Measurements from ENCODE around the gene SRGAP1.
"Not testable (repeated sequence)": the region's sequence is repeated elsewhere in the genome, so short reads cannot be mapped to it uniquely, and the experiment has no call there.

Gene SRGAP1

DNA sequence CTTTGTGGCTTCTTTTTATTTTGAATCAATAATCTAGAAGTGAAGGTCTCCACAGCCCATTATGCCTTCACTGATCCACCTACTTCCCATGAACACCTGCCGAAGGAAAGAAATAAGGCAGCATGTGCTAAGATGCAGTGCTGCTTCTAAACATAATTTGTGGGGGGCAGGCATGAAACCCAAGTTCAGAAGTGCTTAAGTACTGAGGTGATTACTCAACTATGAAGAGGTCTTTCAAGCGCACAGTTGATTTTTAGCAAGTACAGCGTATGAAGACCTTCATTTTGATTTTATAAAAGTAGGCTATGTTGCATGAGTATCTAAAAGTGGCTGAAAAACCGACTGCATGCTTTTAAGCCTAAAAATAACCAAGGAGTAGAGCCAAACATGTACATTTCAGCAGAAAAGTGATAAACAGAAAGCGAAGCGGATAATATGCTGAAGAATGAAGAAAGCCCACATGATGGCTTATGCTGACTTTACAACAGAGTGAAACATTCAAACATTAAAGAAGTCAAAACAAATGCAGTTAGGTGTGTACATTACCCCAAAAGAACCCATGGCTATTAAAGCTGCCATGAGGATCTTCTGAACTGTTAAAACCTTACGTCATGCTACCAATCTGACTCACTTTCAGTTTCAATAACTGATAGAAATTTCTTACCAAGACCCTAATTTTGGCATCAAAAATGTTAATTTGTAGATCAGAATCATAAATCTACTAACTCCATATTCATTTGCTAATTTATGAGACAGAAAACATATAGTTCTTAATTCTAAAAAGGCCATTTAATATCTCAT lies 348.3 kb downstream of the SRGAP1 start:
- H3K36me3 ChIP-seq (replicated peaks): no peaks in the 10 kb centered on the region
- H3K27me3 ChIP-seq (replicated peaks): no peaks in the 10 kb centered on the region
- TF ChIP-seq CTCF (IDR thresholded peaks at IDR 0.05; ENCODE audit: low read depth, low read length, missing control alignments): no peak
- no peak overlapping the region for H3K4me3 ChIP-seq (ENCODE audit: low read depth, low read length)
- H3K27ac ChIP-seq: no peak overlapping the region
- in situ Hi-C loops (cut with HindIII; ENCODE audit: low pct_ligation_motif_present, low sequenced_read_pairs): no loop called here
- DNase-seq: no peak

DNA sequence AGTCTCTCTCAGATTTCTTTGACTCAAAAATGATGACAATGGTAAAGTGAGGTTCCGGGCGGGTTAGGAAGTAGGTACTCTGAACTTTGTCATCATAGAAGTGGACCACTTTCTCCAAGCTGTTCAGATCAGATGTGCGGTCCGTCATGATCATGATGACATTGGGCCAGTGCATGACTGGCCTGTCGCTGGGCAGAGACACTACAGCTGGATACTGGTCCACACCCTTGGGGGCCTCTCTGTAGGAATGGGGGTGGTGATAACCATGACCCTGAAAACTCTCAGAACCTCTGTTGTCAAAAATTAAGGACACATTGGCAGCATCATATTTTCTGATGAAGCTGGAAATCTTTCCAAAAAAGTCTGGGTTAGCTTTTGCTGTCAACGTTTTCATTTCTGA lies 349.4 kb downstream of the SRGAP1 start:
- H3K27ac ChIP-seq: no peak overlapping the region
- H3K4me3 ChIP-seq (ENCODE audit: low read depth, low read length): no peak overlapping the region
- TF ChIP-seq CTCF (IDR thresholded peaks at IDR 0.05; ENCODE audit: low read depth, low read length, missing control alignments): no peak
- in situ Hi-C loops (cut with HindIII; ENCODE audit: low pct_ligation_motif_present, low sequenced_read_pairs): no loop called here
- no peaks in the 10 kb centered on the region for H3K27me3 ChIP-seq (replicated peaks)
- DNase-seq: no peak
- H3K36me3 ChIP-seq (replicated peaks): no peaks in the 10 kb centered on the region

DNA sequence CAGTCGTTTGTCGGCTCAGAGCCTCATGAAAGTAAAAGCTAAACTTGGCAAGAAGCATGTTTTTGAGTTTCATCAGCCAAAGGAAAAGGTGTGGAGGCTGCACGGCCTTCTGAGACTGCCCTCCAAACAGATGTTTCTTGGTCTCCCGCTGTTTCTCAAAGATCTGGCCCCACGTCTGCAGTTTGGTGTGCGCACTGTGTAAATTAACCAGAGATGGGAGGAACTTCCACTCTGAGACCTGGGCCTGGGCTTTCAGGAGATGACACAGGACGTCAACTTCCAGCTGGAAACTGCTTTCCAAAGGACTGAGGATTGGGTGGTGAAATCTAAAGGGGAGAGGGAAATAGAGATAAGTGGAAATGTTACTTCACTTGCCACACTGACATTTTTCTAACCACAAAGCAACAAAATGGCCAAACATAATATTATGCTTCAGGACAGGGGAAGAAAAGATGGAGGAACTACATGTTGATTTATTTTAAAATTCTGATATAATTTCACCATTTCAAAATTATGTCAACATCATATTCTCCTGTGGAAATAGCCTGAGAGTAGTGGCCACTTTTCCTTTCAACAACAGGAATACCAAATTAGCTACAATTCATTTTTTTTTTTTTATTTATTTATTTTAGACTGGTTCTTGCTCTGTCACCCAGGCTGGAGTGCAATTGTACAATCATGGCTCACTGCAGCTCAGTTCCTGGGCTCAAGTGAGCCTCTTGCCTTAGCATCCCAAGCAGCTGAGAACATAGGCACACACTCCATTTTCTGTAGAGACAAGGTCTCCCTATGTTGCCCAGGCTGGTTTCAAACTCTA lies 350.0 kb downstream of the SRGAP1 start:
- H3K27ac ChIP-seq: no peak overlapping the region
- TF ChIP-seq CTCF (IDR thresholded peaks at IDR 0.05; ENCODE audit: low read depth, low read length, missing control alignments): no peak
- in situ Hi-C loops (cut with HindIII; ENCODE audit: low pct_ligation_motif_present, low sequenced_read_pairs): no loop called here
- H3K4me3 ChIP-seq (ENCODE audit: low read depth, low read length): no peak overlapping the region
- no peaks in the 10 kb centered on the region for H3K36me3 ChIP-seq (replicated peaks)
- H3K27me3 ChIP-seq (replicated peaks): no peaks in the 10 kb centered on the region
- DNase-seq: no peak

DNA sequence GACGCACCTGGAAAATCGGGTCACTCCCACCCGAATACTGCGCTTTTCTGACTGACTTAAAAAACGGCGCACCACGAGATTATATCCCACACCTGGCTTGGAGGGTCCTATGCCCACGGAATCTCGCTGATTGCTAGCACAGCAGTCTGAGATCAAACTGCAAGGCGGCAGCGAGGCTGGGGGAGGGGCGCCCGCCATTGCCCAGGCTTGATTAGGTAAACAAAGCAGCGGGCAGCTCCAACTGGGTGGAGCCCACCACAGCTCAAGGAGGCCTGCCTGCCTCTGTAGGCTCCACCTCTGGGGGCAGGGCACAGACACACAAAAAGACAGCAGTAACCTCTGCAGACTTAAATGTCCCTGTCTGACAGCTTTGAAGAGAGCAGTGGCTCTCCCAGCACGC lies 351.3 kb downstream of the SRGAP1 start:
- not testable (repeated sequence) for H3K27ac ChIP-seq; H3K4me3 ChIP-seq (ENCODE audit: low read depth, low read length)

GRCh38 chr12:64203036-64203435 lies 358.5 kb downstream of the SRGAP1 start:
- in situ Hi-C loops (cut with HindIII; ENCODE audit: low pct_ligation_motif_present, low sequenced_read_pairs): no loop called here

More for the DNA sequence above, 351.3 kb downstream of the SRGAP1 start:
- in situ Hi-C loops (cut with HindIII; ENCODE audit: low pct_ligation_motif_present, low sequenced_read_pairs); DNase-seq; H3K27me3 ChIP-seq (replicated peaks); H3K36me3 ChIP-seq (replicated peaks): not testable (repeated sequence)

More at GRCh38 chr12:64203036-64203435, 358.5 kb downstream of the SRGAP1 start:
- no peaks in the 10 kb centered on the region for H3K36me3 ChIP-seq (replicated peaks)
- no peak overlapping the region for H3K4me3 ChIP-seq (ENCODE audit: low read depth, low read length)
- H3K27me3 ChIP-seq (replicated peaks): no peaks in the 10 kb centered on the region
- TF ChIP-seq CTCF (IDR thresholded peaks at IDR 0.05; ENCODE audit: low read depth, low read length, missing control alignments): no peak
- DNase-seq: no peak
- no peak overlapping the region for H3K27ac ChIP-seq
